Ovary (tissue), 3 donors: ENCODE results near the gene MAPKAP1.

Source experiments
- CTCF ChIP-seq, 3 donors: fragments of 450-650 bp in 2 of 3; fragments of 200-600 bp in 1 of 3; IDR thresholded peaks; one replicate each; pipeline versions ENCODE4 v1.5.1 to v1.8.0; 2016 to 2022; ENCODE audit warnings: antibody characterized with exemption in 3 of 3, mild to moderate bottlenecking in 1 of 3
- POLR2A ChIP-seq: fragments of 450-650 bp; IDR thresholded peaks from one replicate; pipeline ENCODE4 v1.6.1; 2017; ENCODE audit warnings: antibody characterized with exemption, mild to moderate bottlenecking, moderate library complexity
- donor health status: DM: no; HTN: no; CAD: no.

DNA sequence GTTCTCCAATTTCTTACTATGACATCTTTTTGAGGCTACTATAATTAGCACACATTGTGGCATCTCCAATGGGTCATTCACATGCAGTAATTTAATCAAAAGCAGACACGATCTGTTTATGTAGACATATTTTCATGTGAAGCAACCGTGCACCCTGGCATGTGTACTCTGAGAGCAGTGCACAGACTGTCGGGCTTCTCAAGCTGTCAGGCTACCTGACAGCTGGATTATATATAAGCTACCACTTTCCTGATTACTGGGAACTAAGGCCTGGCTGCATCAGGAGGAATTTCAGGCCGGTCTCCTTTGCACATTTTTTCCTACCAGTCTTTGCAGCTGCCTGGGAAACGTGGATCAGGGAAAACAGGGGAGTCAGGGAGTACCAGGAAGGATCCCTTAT lies 197.5 kb downstream of the MAPKAP1 start:
- no peak for TF ChIP-seq CTCF (IDR thresholded peaks at IDR 0.05)
- TF ChIP-seq POLR2A, result no peak
